GM11168 (cell line): ENCODE results near the gene AGBL4.

Experiments
- in situ Hi-C: fragments of 300-500 bp; cut with MboI; formaldehyde crosslinking; loops from one replicate; pipeline ENCODE4 v1.12.0; 2022; ENCODE audit warnings: low sequenced_read_pairs; ENCODE audit not compliant: unreplicated experiment

The AGBL4 gene

GRCh38 chr1:48715921-48716320 lies 1307.8 kb downstream of the AGBL4 start:
- in situ Hi-C loops, result no loop called here

- in situ Hi-C loops, result no loop called here
These were observed 1312.8 kb downstream of the AGBL4 start for GRCh38 chr1:48710915-48711314.

- in situ Hi-C loops, result no loop called here
These were observed 1313.4 kb downstream of the AGBL4 start for GRCh38 chr1:48710318-48710717.

GRCh38 chr1:48704736-48705135 lies 1319.0 kb downstream of the AGBL4 start:
- in situ Hi-C loops, result no loop called here

GRCh38 chr1:48701445-48701844 lies 1322.3 kb downstream of the AGBL4 start:
- in situ Hi-C loops, result no loop called here

- in situ Hi-C loops, result no loop called here
These were observed 1326.6 kb downstream of the AGBL4 start for GRCh38 chr1:48697066-48697707.

- in situ Hi-C loops, result no loop called here
These were observed 1328.6 kb downstream of the AGBL4 start for GRCh38 chr1:48695161-48695560.

- in situ Hi-C loops, result no loop called here
These were observed 1330.0 kb downstream of the AGBL4 start for GRCh38 chr1:48693674-48694320.

- in situ Hi-C loops, result no loop called here
These were observed 1330.6 kb downstream of the AGBL4 start for GRCh38 chr1:48693180-48693579.

GRCh38 chr1:48692235-48692634 lies 1331.5 kb downstream of the AGBL4 start:
- in situ Hi-C loops, result no loop called here

GRCh38 chr1:48691429-48692001 lies 1332.2 kb downstream of the AGBL4 start:
- in situ Hi-C loops, result no loop called here

GRCh38 chr1:48688102-48688760 lies 1335.5 kb downstream of the AGBL4 start:
- in situ Hi-C loops, result no loop called here

- in situ Hi-C loops, result no loop called here
These were observed 1336.3 kb downstream of the AGBL4 start for GRCh38 chr1:48687282-48688045.

- in situ Hi-C loops, result no loop called here
These were observed 1337.6 kb downstream of the AGBL4 start for GRCh38 chr1:48686159-48686558.

GRCh38 chr1:48684381-48684780 lies 1339.4 kb downstream of the AGBL4 start:
- in situ Hi-C loops, result no loop called here

GRCh38 chr1:48683839-48684238 lies 1339.9 kb downstream of the AGBL4 start:
- in situ Hi-C loops, result no loop called here

GRCh38 chr1:48681476-48682305 lies 1342.1 kb downstream of the AGBL4 start:
- in situ Hi-C loops, result no loop called here

- in situ Hi-C loops, result no loop called here
These were observed 1343.2 kb downstream of the AGBL4 start for GRCh38 chr1:48680411-48681035.

GRCh38 chr1:48679859-48680258 lies 1343.9 kb downstream of the AGBL4 start:
- in situ Hi-C loops, result no loop called here
